Measurements from ENCODE around the gene TTLL7. TPM values are rescaled to one million over a fixed set of nuclear protein-coding genes. Genes with fewer than 3 reads are reported as not detected.

The TTLL7 gene
- total RNA-seq, 6 donors from 2014 or later = 7.5 to 44.3 (median 21.9) TPM

- Histone ChIP-seq H3K27ac (no peak overlapping the region), H3K9me3 (no peaks in the 10 kb centered on the region), H3K36me3 (peaks cover 0 to 3% (median 0%) of the 10 kb centered on the region in 4 donors), H3K27me3 (no peaks in the 10 kb centered on the region), H3K4me1 (no peaks in the 10 kb centered on the region), H3K4me3 (no peak overlapping the region)
- no peak for DNase-seq
- 87 to 92% methylated on average over 4 of the region's 4 CpGs for WGBS, 2 donors
- no peak for TF ChIP-seq EP300 (IDR thresholded peaks at IDR 0.05)
- TF ChIP-seq POLR2A (IDR thresholded peaks at IDR 0.05) = no peak
- TF ChIP-seq POLR2AphosphoS5 (IDR thresholded peaks at IDR 0.05) = no peak
- TF ChIP-seq CTCF (IDR thresholded peaks at IDR 0.05) = no peak
- no peak for ATAC-seq (ENCODE audit: low FRiP score in 2 of 2)
Observed at GRCh38 chr1:83932693-83933092, 66.2 kb downstream of the TTLL7 start.

GRCh38 chr1:83932281-83932680, 66.7 kb downstream of the TTLL7 start:
- H3K4me1 ChIP-seq = no peaks in the 10 kb centered on the region
- no peak overlapping the region for H3K4me3 ChIP-seq
- H3K27ac ChIP-seq = no peak overlapping the region
- no peak for DNase-seq
- no peaks in the 10 kb centered on the region for H3K27me3 ChIP-seq
- ATAC-seq (ENCODE audit: low FRiP score in 2 of 2) = no peak
- no peaks in the 10 kb centered on the region for H3K9me3 ChIP-seq
- 60 to 83% methylated on average over 4 of the region's 4 CpGs for WGBS, 2 donors
- H3K36me3 ChIP-seq = no peaks in the 10 kb centered on the region
- TF ChIP-seq EP300 (IDR thresholded peaks at IDR 0.05) (no peak), POLR2A (IDR thresholded peaks at IDR 0.05) (no peak), CTCF (IDR thresholded peaks at IDR 0.05) (no peak), POLR2AphosphoS5 (IDR thresholded peaks at IDR 0.05) (no peak)

- no peaks in the 10 kb centered on the region for H3K27me3 ChIP-seq
- no peaks in the 10 kb centered on the region for H3K36me3 ChIP-seq
- H3K9me3 ChIP-seq = no peaks in the 10 kb centered on the region
- no peak overlapping the region for H3K4me3 ChIP-seq
- no peaks in the 10 kb centered on the region for H3K4me1 ChIP-seq
- ATAC-seq (ENCODE audit: low FRiP score in 2 of 2) (peak in 1 of 2 donors; percentile 81), DNase-seq (no peak)
- H3K27ac ChIP-seq = no peak overlapping the region
- no peak for TF ChIP-seq POLR2AphosphoS5 (IDR thresholded peaks at IDR 0.05)
- no peak for TF ChIP-seq POLR2A (IDR thresholded peaks at IDR 0.05)
- TF ChIP-seq CTCF (IDR thresholded peaks at IDR 0.05) = peak; percentile 31 to 71 (median 52)
- TF ChIP-seq EP300 (IDR thresholded peaks at IDR 0.05) = no peak
- 7 to 10% methylated on average over 2 of the region's 2 CpGs for WGBS, 2 donors
Observed at GRCh38 chr1:83931658-83932253, 67.2 kb downstream of the TTLL7 start.

GRCh38 chr1:83929184-83929583, 69.7 kb downstream of the TTLL7 start:
- Histone ChIP-seq H3K9me3 (no peaks in the 10 kb centered on the region), H3K36me3 (no peaks in the 10 kb centered on the region), H3K4me1 (no peaks in the 10 kb centered on the region), H3K27ac (no peak overlapping the region), H3K27me3 (no peaks in the 10 kb centered on the region), H3K4me3 (no peak overlapping the region)
- DNase-seq (no peak), ATAC-seq (ENCODE audit: low FRiP score in 2 of 2) (no peak)
- TF ChIP-seq POLR2A (IDR thresholded peaks at IDR 0.05) (no peak), CTCF (IDR thresholded peaks at IDR 0.05) (no peak), POLR2AphosphoS5 (IDR thresholded peaks at IDR 0.05) (no peak), EP300 (IDR thresholded peaks at IDR 0.05) (no peak)
- WGBS, 2 donors = 94 to 100% methylated on average over 1 of the region's 1 CpG

GRCh38 chr1:83928396-83928795, 70.5 kb downstream of the TTLL7 start:
- DNase-seq (no peak), ATAC-seq (ENCODE audit: low FRiP score in 2 of 2) (no peak)
- no peaks in the 10 kb centered on the region for H3K4me1 ChIP-seq
- H3K27me3 ChIP-seq = no peaks in the 10 kb centered on the region
- TF ChIP-seq CTCF (IDR thresholded peaks at IDR 0.05) (no peak), POLR2AphosphoS5 (IDR thresholded peaks at IDR 0.05) (no peak), EP300 (IDR thresholded peaks at IDR 0.05) (no peak), POLR2A (IDR thresholded peaks at IDR 0.05) (no peak)
- H3K9me3 ChIP-seq = no peaks in the 10 kb centered on the region
- no peak overlapping the region for H3K27ac ChIP-seq
- H3K36me3 ChIP-seq = no peaks in the 10 kb centered on the region
- H3K4me3 ChIP-seq = no peak overlapping the region
